Stimulated activated CD4-positive, alpha-beta T cell treated with anti-CD3 and anti-CD28 coated beads, TNF-alpha, amount 100 ng/mL, for 24 hours (primary cell): ENCODE measurements around the gene APBB1IP.
"Not testable (repeated sequence)": the region's sequence is repeated elsewhere in the genome, so short reads cannot be mapped to it uniquely, and the experiment has no call there.

ENCODE experiments used
- DNase-seq, 3 experiments: peaks; one replicate each; pipeline ENCODE4 v3.0.0-alpha.2; 2020; ENCODE audit warnings: low read depth in 3 of 3

The APBB1IP gene

DNA sequence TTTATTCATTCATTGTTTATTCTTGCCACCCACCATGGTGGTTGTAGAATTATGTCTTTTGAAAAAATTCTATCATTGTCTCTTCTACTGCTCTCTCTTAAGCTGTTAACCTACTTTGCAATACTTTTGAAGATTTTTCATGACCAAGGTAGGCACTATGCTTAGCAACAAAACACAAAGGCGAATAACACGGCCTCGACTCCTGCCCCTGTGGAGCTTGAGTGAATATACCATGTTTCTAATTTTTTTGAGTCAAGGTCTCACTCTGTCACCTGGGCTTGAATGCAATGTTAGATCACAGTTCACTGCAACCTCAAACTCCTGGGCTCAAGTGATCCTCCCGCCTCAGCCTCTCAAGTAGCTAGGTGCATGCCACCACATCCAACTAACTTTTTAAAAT, 39.4 kb downstream of the APBB1IP start:
- DNase-seq: no peak

DNA sequence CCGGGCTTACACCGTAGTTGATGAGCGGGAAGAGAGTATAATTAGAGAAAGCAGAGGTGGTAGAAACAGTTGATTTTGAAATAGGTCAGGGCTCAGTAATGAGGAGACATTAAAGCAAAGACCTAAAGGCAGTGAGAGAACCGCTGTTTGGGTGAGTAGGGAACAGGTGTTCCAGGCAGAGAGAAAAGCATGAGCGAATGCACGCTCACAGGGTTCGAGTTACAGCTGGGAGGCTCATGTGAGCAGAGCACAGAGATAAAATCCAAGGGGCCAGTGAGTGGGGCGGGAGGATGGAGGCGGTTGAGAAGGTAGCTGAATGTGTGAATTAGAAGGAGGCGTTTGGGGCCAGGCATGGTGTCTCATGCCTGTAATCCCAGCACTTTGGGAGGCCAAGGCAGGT, 39.9 kb downstream of the APBB1IP start:
- no peak for DNase-seq

DNA sequence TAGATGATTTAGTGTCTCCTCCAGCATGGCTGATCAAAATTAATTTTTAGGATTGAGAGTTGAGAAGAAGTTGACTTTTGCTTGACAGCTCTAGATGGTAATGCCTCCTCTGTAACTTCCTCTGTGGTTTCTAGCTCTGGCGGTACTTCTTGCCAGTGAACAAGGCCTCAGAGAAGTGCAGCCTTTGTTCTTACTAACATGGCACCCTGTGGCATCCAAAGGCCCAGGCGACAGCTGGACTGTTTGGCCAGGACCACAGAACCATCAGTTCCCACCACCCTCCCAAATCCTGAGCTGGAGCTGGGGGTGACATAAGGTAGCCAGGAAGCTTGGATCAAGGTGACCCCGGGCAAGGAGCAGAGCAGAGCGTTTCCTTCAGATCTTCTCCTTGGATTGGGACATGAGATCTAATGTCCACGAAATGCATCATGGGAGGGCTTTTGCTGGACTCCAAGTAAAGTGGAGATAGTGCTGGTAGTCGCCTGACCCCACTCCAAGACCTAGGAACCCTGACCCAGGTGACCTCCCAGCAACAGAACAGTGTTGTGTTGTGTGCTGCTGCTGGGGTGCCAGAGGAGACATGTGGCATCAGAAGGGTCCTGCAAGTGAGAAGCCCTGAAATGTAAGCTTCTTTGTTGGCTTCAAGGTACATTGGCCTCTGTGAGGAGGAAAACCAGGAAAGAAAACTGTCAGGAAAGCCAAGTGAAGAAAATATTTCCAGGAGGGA, 41.8 kb downstream of the APBB1IP start:
- no peak for DNase-seq

DNA sequence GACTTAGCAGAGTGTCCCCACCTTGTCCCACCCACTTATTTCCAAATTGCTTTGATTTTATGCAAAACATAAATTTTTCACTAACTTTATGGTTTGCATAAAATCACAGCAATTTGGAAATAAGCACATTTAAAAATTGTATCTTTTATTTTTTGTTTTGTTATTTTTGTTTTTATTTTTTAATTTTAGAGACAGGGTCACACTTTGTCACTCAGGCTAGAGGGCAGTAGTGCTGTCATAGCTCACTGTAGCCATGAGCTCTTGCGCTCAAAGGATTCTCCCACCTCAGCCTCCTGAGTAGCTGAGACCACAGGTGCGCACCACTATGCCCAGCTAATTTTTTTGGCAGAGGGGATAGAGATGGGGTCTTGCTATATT, 43.2 kb downstream of the APBB1IP start:
- DNase-seq: no peak

DNA sequence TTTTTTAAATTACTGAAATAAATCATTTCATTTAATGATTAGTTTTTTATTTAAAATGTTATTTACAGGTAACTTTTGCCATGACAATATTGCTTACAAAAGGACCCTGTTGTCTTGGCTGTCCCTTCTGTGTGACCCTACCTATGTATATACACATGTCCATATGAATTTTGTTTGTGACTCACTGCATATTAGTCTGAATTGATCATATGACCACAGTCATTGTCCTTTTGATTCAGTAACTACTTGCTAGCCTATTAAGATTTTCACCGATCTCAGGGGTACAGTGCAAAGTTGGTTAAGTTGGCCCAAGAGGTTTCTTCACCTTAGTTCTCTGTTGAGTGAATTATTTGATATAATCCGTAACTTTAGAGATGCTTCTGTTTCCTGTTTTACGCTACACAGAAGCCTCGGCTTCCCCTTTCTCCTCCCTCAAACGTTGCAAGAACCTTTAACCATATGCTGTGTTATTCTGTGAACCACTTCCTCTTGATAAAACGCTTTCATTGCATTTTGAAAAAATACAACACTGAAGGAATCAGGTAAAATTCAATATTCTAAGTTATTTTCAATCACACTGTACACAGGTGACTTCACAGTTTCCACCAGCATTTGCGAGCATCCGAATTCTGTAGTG, 43.9 kb downstream of the APBB1IP start:
- no peak for DNase-seq

DNA sequence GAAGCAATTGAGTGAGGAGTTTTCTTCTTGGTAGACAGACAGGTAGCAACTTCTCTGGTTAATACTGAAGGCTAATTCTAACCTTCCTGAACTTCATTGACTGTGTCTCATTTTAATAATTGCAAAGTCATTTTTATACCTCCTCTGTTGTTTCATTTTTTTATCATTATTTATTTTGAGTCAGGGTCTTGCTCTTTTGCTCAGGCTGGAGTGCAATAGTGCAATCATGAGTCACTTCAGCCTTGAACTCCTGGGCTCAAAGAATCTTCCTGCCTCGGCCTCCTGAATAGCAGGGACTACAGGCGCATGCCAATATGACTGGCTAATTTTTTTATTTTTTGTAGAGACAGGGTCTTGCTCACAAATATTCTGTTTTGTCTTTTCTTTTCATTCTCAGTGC, 45.4 kb downstream of the APBB1IP start:
- DNase-seq: no peak

DNA sequence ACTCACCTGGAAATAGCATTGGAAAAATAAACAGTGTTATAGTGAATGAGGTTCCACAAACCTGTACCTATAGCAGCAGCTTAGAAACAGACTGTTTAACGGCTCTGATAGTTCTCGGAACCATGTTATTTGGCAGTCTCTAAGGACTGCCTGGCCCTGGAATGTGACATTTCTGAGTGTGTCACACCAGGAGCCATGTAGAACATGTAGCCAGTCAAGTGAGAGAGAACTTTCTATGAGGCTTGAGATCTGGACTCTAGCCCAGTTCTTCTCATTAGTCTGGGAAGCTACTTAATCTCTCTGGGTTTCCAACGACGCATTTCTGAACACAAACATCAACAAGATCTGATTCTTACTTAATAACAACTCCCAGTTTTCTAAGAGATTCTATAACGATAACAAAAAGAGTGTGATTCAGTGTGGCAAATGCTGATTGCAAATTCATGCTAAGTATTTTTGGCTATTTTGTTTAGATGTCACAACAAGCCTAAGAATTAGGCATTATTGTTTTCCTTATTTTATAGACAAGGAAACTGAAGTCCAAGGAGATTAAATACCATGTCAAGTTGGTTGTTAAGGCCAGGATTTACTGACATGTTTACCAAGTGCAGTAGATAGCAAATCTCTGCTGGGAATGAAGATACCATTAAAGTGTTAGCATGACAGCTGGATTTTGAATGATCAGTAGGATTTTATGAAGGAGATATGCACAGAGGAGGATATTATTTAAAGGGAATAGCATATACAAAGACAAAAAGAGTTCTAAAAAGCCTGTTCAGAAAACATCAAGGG, 47.2 kb downstream of the APBB1IP start:
- DNase-seq: no peak

DNA sequence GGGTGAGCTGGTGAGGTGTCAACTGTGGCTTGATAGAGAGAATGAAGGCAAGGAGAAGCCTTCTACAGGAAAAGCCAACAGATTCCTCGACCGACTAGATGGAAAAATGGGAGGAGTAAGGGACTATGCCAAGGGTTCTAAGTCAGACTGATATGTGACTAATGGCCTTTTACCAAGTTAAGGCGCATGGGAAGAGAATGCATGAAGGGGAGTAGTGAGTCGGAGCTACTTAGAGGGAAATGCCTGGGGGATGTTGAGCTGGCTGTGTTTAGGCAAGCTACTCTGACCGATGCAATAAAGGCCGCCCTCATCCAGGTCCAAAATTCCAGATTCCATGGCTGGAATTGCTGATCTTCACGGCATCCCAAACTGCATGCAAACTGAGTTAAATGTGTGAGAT, 48.2 kb downstream of the APBB1IP start:
- no peak for DNase-seq

DNA sequence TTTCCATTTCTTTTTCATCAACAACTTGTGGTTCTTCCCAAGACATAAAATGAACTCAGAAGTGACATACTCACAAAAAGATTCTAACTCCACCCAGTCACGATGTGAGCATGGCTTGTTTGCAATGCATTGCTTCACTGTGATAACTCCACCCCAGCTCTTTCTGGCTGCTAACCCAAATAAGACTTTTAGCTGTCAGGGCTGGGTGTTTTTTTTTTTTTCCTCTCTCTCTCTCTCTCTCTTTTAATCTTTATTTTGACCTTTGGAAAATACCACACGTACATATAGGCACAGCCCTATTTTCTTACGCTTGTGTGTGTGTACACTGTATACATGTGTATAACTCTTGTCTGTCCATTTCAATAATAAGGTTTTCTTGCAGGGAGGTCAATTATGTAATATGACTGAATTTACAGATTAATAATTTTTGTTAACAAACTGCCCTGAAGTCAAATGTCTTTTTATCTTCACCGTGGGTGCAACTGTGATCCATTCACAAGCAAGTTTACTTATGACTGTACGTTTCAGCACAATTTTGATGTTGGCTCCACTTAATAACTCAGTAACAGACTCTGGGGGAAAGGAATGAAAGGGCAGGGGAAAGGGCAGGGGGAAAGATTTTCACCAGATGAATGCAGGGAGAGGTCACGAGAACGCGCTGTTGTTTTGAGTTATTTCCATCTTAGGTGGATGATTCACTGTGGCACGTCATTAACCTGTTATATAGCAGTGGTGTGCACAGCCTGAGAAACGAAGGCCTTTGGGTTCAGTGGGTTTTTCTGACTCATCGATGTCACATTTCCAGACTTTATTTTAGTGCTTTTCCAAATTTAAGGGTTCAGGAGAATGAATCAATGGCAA, 49.1 kb downstream of the APBB1IP start:
- DNase-seq: peak; percentile 58 to 70 (median 62)

DNA sequence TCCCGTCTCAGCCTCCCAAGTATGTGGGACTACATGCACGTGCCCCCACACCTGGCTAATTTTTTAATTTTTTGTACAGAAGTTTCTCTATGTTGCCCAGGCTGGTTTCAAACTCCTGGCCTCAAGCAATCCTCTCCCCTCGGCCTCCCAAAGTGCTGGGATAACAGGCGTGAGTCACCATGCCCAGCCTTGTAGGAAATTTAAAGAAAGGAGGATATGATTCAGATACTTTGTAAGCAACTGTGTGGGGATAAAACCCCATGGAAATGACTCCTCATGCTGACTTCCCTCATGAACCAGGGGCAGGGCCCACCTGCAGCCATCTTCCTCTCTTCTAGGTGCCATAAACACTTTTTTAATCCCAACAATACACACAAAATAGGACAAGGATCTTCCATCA, 50.2 kb downstream of the APBB1IP start:
- peak in 1 of 3 experiments; percentile 23 for DNase-seq

DNA sequence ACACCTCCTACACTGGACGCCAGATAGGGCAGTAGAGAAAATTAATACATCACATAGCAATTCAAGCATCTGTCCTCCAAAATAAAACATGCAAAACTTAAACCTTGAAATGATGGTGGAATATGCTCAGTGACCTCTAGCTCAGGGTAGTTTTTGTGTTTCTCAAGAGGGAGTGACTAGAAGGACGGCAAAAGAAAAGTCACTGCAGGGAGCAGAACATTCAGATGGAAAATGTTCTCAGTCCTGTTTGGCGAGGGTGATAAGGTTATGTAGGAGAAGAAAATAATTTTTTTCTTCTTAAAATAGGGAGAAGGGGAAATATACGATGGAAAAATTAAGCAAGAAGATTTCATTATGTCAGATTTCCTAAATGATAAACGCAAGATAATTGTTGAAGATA, 50.9 kb downstream of the APBB1IP start:
- DNase-seq: no peak

DNA sequence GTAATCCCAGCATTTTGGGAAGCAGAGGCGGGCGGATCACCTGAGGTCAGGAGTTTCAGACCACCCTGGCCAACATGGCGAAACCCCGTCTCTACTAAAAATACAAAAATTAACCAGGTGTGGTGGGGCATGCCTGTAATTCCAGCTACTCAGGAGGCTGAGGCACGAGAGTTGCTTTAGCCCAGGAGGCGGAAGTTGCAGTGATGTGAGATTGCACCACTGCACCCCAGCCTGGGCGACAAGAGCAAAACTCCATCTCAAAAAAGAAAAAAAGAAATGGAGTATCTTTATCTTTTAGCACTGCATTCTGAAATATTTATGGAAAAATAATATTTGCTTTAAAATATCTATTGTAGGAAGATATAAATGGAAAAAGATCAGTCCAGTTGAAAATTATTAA, 52.2 kb downstream of the APBB1IP start:
- not testable (repeated sequence) for DNase-seq

DNA sequence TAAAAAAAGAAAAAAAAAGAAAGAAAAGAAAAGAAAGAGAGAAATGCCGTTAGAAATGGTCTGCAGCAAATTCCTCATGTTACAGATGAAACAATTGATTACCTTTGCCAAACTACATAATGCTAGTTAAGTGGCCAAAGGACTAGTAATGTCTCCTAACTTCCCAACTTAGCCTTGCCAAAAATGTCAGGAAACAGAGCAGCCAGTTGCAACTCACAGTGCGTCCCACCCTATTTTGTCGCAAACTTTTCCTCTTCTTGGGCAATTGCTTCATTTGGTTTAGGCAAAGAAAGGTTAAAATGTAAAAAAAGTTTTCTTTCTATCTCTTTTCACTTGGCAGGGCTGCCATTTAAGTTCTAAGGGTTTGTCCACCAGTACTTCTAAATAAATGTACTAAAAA, 53.1 kb downstream of the APBB1IP start:
- DNase-seq: no peak

DNA sequence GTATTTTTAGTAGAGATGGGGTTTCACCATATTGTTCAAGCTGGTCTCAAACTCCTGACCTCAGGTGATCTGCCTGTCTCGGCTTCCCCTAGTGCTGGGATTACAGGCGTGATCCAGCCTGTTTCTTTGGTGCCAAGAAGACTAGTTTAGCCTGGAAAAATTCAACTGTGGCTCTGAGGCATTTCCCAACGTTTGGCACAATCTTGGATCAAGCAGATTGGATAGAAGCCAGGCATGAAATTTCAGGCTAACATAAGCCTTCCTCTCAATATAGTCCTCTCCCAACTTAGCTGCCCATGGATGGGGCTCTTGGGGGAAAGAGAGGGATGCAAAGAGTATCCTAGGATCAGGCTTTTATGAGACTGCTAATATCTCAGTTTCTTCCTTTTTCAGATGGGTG, 53.8 kb downstream of the APBB1IP start:
- DNase-seq: no peak

DNA sequence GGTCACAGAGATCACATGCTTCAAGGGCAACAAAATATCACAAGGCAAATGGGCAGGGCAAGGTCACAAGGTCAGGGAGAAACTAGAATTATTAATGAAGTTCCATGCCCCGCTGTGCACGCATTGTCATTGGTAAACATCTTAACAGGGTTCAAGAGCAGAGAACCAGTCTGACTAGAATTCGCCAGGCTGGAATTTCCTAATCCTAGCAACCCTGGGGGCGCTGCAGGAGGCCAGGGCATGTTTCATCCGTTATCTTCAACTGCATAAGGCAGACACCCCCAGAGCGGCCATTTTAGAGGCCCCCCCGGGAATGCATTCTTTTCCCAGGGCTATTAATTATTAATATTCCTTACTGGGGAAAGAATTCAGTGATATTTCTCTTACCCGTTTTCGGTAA, 54.6 kb downstream of the APBB1IP start:
- DNase-seq: not testable (repeated sequence)

DNA sequence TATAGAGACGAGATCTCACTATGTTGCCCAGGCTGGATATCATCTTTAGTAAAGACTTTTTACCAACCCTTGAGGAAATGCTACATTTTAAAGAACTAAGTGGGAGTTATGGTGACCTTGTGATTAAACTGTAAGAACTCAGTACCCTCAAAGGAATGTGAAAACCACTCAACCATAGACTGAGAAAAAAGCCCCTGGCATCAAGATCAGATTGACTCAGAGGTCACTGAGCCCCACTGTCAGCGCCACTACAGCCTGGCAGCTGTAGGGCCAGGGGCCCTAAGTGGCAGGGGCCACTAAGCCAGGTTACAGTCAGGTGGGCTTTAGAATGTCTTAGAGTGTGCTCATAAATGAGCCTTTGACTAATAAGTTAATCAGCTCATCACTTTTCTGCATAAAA, 55.9 kb downstream of the APBB1IP start:
- DNase-seq: no peak

DNA sequence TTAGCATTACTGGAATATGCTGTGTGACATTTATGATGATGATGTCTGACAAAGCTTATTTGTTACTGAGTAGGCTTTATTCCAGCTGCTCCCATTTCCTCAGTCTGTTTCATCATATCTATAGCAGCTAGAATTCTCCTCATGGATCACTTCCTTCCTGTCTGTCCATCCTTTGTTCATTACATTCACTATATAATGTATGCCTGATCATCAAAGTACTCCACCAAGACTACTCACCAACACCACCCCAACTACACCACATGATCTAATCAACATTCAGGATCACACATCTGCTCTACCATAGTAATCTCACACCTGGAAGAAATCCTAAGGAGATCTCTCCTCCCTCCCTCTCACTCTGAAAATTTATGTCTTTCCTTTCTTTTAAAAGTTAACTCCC, 61.3 kb downstream of the APBB1IP start:
- no peak for DNase-seq

DNA sequence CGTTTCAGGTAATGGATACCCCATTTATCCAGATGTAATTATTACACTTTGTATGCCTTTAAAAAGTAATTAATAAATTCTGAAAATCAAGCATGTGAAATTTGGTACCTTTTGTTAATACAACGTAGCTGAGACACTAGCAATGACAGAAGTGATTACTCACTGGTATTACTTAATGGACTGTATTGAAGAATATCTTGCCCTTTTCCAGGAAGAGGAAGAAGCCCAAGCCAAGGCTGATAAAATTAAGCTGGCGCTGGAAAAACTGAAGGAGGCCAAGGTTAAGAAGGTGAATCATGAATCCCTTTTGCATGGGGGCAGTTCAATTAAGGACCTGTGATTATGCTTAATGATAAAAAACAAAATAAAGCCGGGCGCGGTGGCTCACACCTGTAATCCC, 64.8 kb downstream of the APBB1IP start:
- no peak for DNase-seq

DNA sequence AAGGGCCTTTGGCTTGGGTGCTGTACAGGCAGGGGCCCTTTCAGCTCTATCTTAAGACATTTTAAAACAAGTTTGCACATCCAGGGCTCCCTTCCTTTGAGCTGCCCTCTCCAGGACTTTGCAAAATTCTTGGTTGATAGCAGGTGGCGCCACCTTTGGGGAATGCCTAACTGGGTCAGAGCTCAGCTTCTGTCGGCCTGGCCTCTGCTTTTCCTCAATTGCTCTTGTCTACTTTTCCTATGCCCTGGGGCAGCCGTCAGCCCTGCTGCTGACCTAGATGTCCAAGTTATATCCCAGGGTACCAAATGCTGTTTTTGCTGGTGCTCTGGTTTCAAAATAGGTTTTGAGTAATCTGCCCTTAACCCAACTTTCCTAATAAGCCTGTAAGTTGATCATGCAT, 65.8 kb downstream of the APBB1IP start:
- no peak for DNase-seq

DNA sequence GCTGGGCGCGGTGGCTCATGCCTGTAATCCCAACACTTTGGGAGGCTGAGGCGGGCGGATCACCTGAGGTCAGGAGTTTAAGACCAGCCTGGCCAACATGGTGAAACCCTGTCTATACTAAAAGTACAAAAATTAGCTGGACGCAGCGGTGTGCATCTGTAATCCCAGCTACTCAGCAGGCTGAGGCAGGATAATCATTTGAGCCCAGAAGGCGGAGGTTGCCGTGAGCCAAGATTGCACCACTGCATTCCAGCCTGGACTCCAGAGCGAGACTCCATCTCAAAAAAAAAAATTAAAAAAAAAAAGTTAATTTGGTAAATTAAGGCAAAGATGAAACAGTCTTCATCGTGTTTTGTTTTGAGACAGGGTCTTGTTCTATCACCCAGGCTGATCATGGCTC, 66.3 kb downstream of the APBB1IP start:
- DNase-seq: not testable (repeated sequence)

DNA sequence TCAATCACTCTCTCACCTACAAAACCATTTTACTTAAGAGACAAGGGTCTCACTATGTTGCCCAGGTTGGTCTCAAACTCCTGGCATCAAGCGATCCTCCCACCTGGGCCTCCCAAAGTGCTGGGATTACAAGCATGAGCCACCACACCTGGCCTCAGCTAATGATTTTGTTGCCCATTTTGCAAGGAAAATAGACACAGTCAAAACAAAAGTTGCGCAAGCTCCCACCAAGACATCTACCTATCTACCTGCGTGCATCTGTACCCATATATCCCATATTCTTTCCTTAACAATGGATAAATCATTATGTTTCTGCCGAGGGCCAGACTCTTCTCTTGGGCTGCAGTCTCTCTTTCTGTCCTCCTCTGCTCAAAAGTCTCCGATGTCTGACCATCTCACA, 67.3 kb downstream of the APBB1IP start:
- DNase-seq: no peak

DNA sequence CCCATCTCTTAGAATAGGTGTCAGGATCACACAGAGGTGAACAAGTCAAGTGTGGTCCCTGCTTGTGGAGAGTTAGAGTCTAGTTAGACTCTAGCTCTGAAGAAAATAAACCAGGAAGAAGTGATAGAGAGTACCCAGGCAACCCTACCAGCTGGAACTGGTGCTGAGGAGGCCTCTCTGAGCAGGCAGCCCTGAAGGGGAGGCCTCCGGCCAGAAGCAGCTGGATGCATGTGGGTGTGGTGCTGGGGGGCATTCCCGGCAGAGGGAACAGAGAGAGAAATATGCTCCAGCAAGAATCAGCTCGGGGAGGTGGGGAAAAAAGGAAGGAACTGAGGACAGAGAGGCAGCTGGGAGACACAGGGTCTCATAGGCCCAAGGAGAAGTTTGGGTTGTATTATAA, 68.6 kb downstream of the APBB1IP start:
- DNase-seq: no peak
